H1 (cell line): ENCODE data around the gene TGM1. TPM values are rescaled to one million over a fixed set of nuclear protein-coding genes. Genes with fewer than 3 reads are reported as not detected.
A peak's percentile ranks its signal among the peaks of the same experiment; 100 is the strongest.

Experiments used
- CHD2 ChIP-seq: IDR thresholded peaks from 2 replicates; pipeline ENCODE4 v1.6.1; 2012; ENCODE audit warnings: low read length, improper control_type of control experiment
- CREB1 ChIP-seq: IDR thresholded peaks from 2 replicates; pipeline ENCODE4 v1.6.1; 2012; ENCODE audit warnings: inconsistent platforms
- EGR1 ChIP-seq: IDR thresholded peaks from 2 replicates; pipeline ENCODE4 v1.6.1; 2011; ENCODE audit warnings: low read depth, low read length, borderline replicate concordance
- KDM4A ChIP-seq: IDR thresholded peaks from one replicate; pipeline ENCODE4 v1.7.1; 2012; ENCODE audit warnings: low read depth, mild to moderate bottlenecking, moderate library complexity, low read length, inconsistent platforms; ENCODE audit not compliant: severe bottlenecking
- KDM5A ChIP-seq: fragments of 200-600 bp; IDR thresholded peaks from 2 replicates; pipeline ENCODE4 v1.7.1; 2012; ENCODE audit warnings: mild to moderate bottlenecking, low read length, inconsistent platforms, mixed read lengths
- MAX ChIP-seq: IDR thresholded peaks from 2 replicates; pipeline ENCODE4 v1.6.1; 2012; ENCODE audit warnings: inconsistent platforms
- PHF8 ChIP-seq: fragments of 200-600 bp; sonication (generic); conservative IDR thresholded peaks from 2 replicates; pipeline ENCODE4 v1.7.1; 2012; ENCODE audit warnings: low read depth, mild to moderate bottlenecking, inconsistent platforms, low read length, moderate library complexity
- POLR2A ChIP-seq, 2 experiments: IDR thresholded peaks; 1 replicate in 1 of 2; 2 replicates in 1 of 2; pipeline ENCODE4 v1.6.1; 2011; ENCODE audit warnings: low read depth in 2 of 2, low read length in 2 of 2, mild to moderate bottlenecking in 2 of 2; ENCODE audit errors: control extremely low read depth in 1 of 2
- RBBP5 ChIP-seq: IDR thresholded peaks from 2 replicates; pipeline ENCODE4 v1.7.1; 2012; ENCODE audit warnings: low read depth, mild to moderate bottlenecking, inconsistent platforms, low read length, moderate library complexity, borderline replicate concordance
- RXRA ChIP-seq: IDR thresholded peaks from 2 replicates; pipeline ENCODE4 v1.6.1; 2011; ENCODE audit warnings: low read depth, mild to moderate bottlenecking, low read length, moderate library complexity; ENCODE audit not compliant: insufficient read depth
- SP1 ChIP-seq: IDR thresholded peaks from 2 replicates; pipeline ENCODE4 v1.6.1; 2011; ENCODE audit warnings: low read depth, low read length
- SP4 ChIP-seq: IDR thresholded peaks from 2 replicates; pipeline ENCODE4 v1.6.1; 2012; ENCODE audit warnings: low read length, inconsistent platforms
- SRF ChIP-seq: IDR thresholded peaks from 2 replicates; pipeline ENCODE4 v1.6.1; 2011; ENCODE audit warnings: mild to moderate bottlenecking, low read depth, low read length, moderate library complexity
- TAF1 ChIP-seq: IDR thresholded peaks from 2 replicates; pipeline ENCODE4 v1.6.1; 2011; ENCODE audit warnings: mild to moderate bottlenecking, low read depth, low read length
- TAF7 ChIP-seq: optimal IDR thresholded peaks from 2 replicates; pipeline ENCODE3; 2011; ENCODE audit warnings: low read depth, mild to moderate bottlenecking, inconsistent platforms, low read length, moderate library complexity, borderline replicate concordance
- TBP ChIP-seq: IDR thresholded peaks from 2 replicates; pipeline ENCODE4 v1.6.1; 2011; ENCODE audit warnings: low read depth, low read length, improper control_type of control experiment
- USF2 ChIP-seq: IDR thresholded peaks from 2 replicates; pipeline ENCODE4 v1.6.1; 2011; ENCODE audit warnings: low read length, improper control_type of control experiment
- polyA plus RNA-seq, 7 experiments: library from polyadenylated mRNA; depleted of rRNA in 3 of 7; stranded (reverse) in 5 of 7; unstranded in 2 of 7; fragments of >200 nt in 5 of 7; fragments of 200-250 nt in 2 of 7; gene quantifications; 1 replicate in 5 of 7; 2 replicates in 1 of 7; 4 replicates in 1 of 7; pipeline versions ENCODE4 v1.2.1 to v1.2.3, GENCODE V29; 2011 to 2013; ENCODE audit warnings: missing spikeins in 2 of 7, mixed read lengths in 2 of 7
- total RNA-seq: library from RNA; stranded (reverse); fragmentation: NEBNext Ultra II Directional; extraction: Animal tissue kit (Norgen Biotek cat#: 25700); gene quantifications from 2 replicates; pipeline ENCODE4 v1.2.1, GENCODE V29; 2021
- TF ChIP-seq, protein P1 (sequence below): IDR thresholded peaks from 2 replicates; pipeline ENCODE4 v1.6.1; 2011; ENCODE audit warnings: low read depth, mild to moderate bottlenecking, low read length; ENCODE audit not compliant: insufficient read depth
- TF ChIP-seq, protein P2 (sequence below): IDR thresholded peaks from 2 replicates; pipeline ENCODE4 v1.6.1; 2012; ENCODE audit warnings: inconsistent platforms

TGM1 gene
- total and polyA plus RNA-seq, 2 of the 8 experiments (the other 6 are each of a cell fraction or from before 2014, with no cell fraction given) = 1.8 to 2.2 TPM

DNA sequence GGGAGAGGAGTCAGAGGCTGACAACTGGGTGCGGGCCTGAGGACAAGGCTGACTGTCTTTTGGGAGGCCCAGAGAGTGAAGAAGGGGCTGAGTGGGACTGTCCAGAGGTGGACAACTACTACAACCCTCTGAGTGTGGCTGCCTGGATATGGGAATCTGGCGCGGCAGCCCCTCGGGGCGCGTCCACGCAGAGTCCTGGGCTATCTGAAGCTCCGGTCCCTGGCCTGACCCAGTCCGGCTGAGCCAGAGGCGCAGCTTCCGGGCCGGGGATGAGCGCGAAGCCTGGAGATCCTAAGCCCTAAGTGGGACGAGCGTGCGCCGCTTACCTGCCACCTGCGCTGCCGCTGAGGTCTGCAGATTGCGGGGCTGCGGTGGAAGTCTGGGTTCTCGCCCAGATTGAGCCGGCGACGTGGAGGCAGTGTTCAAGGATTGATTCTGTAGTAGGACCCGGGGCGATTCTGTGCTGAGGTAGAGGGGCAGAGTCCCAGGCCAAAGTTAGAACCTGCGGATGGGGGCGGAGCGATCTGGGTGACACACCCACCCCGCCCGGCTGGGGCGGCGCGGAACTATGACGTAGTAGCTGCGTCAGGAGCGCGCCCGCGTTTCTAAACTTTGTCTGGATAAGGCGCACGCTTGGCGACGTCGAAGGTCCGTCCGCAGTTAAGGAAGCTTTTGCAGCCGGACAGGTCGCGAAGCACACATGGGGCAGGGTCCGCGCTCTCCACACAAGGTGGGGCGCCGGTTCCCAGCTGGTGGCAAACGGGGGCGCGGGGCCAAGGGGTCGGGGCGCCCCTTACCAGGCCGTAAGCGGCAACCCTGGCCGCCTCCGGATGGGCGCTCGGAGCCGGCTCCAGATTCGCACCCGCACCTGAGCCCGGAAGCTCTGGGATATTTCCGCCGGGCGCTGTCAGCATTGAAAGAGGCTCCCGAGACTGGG is 36.5 kb upstream of the TGM1 start, which contains the start of the genes DHRS1 and NOP9 (continued):
- TF ChIP-seq TBP (peak; percentile 76), SP4 (0 out of 2 replicates have a peak, but pooled peaks have one; percentile 41), TAF7 (peak; percentile 62), KDM5A (peak; percentile 84), SP1 (peak; percentile 80), KDM4A (peak; percentile 100), SRF (peak; percentile 91), PHF8 (peak; percentile 82), CHD2 (peak; percentile 52; the same call in 1 of the 2 replicates), CREB1 (peak; percentile 99), MAX (peak; percentile 84), RXRA (no peak), TAF1 (peak; percentile 87), USF2 (no peak), RBBP5 (0 out of 2 replicates have a peak, but pooled peaks have one; percentile 30), EGR1 (no peak), POLR2A (IDR thresholded peaks at IDR 0.05; ENCODE audit: control extremely low read depth in 1 of 2, low read depth in 2 of 2, low read length in 2 of 2) (peak; percentile 81 to 88)
- TF ChIP-seq, protein P1, sequence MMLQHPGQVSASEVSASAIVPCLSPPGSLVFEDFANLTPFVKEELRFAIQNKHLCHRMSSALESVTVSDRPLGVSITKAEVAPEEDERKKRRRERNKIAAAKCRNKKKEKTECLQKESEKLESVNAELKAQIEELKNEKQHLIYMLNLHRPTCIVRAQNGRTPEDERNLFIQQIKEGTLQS = peak; percentile 96
- TF ChIP-seq, protein P2, sequence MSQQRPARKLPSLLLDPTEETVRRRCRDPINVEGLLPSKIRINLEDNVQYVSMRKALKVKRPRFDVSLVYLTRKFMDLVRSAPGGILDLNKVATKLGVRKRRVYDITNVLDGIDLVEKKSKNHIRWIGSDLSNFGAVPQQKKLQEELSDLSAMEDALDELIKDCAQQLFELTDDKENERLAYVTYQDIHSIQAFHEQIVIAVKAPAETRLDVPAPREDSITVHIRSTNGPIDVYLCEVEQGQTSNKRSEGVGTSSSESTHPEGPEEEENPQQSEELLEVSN = peak; percentile 29; the same call in 1 of the 2 replicates
